GM12875 (cell line): ENCODE measurements around the gene EIF4A3.

Experiments
- H3K4me3 ChIP-seq: one replicate; pipeline ENCODE4 v1.5.1; 2011; ENCODE audit warnings: low read depth, low read length, control low read depth
- CTCF ChIP-seq: IDR thresholded peaks from 2 replicates; pipeline ENCODE4 v1.5.1; 2011; ENCODE audit warnings: low read depth, mild to moderate bottlenecking, control low read depth, inconsistent platforms, low read length, moderate library complexity, borderline replicate concordance; ENCODE audit not compliant: insufficient read depth

EIF4A3 gene

DNA sequence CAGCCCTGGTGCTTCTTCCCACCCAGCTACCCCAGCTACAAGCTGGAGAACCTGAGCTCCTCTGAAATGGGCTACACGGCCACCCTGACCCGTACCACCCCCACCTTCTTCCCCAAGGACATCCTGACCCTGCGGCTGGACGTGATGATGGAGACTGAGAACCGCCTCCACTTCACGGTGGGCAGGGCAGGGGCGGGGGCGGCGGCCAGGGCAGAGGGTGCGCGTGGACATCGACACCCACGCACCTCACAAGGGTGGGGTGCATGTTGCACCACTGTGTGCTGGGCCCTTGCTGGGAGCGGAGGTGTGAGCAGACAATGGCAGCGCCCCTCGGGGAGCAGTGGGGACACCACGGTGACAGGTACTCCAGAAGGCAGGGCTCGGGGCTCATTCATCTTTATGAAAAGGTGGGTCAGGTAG is 42.0 kb downstream of the EIF4A3 start:
- no peak overlapping the region for H3K4me3 ChIP-seq
- TF ChIP-seq CTCF = no peak

DNA sequence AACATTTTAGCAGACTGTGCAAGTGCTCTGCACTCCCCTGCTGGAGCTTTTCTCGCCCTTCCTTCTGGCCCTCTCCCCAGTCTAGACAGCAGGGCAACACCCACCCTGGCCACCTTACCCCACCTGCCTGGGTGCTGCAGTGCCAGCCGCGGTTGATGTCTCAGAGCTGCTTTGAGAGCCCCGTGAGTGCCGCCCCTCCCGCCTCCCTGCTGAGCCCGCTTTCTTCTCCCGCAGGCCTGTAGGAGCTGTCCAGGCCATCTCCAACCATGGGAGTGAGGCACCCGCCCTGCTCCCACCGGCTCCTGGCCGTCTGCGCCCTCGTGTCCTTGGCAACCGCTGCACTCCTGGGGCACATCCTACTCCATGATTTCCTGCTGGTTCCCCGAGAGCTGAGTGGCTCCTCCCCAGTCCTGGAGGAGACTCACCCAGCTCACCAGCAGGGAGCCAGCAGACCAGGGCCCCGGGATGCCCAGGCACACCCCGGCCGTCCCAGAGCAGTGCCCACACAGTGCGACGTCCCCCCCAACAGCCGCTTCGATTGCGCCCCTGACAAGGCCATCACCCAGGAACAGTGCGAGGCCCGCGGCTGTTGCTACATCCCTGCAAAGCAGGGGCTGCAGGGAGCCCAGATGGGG is 42.5 kb downstream of the EIF4A3 start:
- TF ChIP-seq CTCF = no peak
- no peak overlapping the region for H3K4me3 ChIP-seq

DNA sequence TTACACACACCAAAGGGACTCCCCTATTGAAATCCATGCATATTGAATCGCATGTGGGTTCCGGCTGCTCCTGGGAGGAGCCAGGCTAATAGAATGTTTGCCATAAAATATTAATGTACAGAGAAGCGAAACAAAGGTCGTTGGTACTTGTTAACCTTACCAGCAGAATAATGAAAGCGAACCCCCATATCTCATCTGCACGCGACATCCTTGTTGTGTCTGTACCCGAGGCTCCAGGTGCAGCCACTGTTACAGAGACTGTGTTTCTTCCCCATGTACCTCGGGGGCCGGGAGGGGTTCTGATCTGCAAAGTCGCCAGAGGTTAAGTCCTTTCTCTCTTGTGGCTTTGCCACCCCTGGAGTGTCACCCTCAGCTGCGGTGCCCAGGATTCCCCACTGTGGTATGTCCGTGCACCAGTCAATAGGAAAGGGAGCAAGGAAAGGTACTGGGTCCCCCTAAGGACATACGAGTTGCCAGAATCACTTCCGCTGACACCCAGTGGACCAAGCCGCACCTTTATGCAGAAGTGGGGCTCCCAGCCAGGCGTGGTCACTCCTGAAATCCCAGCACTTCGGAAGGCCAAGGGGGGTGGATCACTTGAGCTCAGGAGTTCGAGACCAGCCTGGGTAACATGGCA is 43.4 kb downstream of the EIF4A3 start:
- no peak overlapping the region for H3K4me3 ChIP-seq
- no peak for TF ChIP-seq CTCF

- no peak for TF ChIP-seq CTCF
- no peak overlapping the region for H3K4me3 ChIP-seq
Measured at GRCh38 chr17:80102664-80103448, 44.1 kb downstream of the EIF4A3 start.

DNA sequence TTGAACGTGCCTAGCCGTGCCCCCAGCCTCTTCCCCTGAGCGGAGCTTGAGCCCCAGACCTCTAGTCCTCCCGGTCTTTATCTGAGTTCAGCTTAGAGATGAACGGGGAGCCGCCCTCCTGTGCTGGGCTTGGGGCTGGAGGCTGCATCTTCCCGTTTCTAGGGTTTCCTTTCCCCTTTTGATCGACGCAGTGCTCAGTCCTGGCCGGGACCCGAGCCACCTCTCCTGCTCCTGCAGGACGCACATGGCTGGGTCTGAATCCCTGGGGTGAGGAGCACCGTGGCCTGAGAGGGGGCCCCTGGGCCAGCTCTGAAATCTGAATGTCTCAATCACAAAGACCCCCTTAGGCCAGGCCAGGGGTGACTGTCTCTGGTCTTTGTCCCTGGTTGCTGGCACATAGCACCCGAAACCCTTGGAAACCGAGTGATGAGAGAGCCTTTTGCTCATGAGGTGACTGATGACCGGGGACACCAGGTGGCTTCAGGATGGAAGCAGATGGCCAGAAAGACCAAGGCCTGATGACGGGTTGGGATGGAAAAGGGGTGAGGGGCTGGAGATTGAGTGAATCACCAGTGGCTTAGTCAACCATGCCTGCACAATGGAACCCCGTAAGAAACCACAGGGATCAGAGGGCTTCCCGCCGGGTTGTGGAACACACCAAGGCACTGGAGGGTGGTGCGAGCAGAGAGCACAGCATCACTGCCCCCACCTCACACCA is 44.8 kb downstream of the EIF4A3 start:
- TF ChIP-seq CTCF = no peak
- peak overlapping the region; percentile 91 for H3K4me3 ChIP-seq

- TF ChIP-seq CTCF = peak; percentile 91
- peak within 1 kb of the TSS; percentile 91 for H3K4me3 ChIP-seq
Measured at GRCh38 chr17:80101011-80101945, 45.6 kb downstream of the EIF4A3 start, which contains the start of gene GAA. Gene GAA (plus strand): TSS chr17:80101581. CDS start chr17:80104587, 3,006 bp downstream.
